Spleen (tissue), 11 donors: ENCODE data around the gene DPF3. TPM values are rescaled to one million over a fixed set of nuclear protein-coding genes. Genes with fewer than 3 reads are reported as not detected.

ENCODE experiments used
- DNase-seq: peaks from one replicate; pipeline ENCODE4 v3.0.0-alpha.2; 2020
- H3K27ac ChIP-seq, 8 donors: fragments of 200-600 bp; sonication (generic) in 7 of 8; 1 replicate in 4 of 8; 2 replicates in 4 of 8; pipeline versions ENCODE4 v1.5.0 to v1.8.0; 2016 to 2021; ENCODE audit warnings: inconsistent platforms in 4 of 8, mild to moderate bottlenecking in 4 of 8, moderate library complexity in 1 of 8
- H3K27me3 ChIP-seq, 7 donors: fragments of 200-600 bp; sonication (generic) in 6 of 7; replicated peaks in 1 of 7; 1 replicate in 4 of 7; 2 replicates in 3 of 7; pipeline versions ENCODE4 v1.5.0 to v1.8.0; 2016 to 2021; ENCODE audit warnings: inconsistent platforms in 3 of 7, mild to moderate bottlenecking in 1 of 7
- H3K36me3 ChIP-seq, 6 donors: fragments of 200-600 bp; sonication (generic) in 5 of 6; 1 replicate in 4 of 6; 2 replicates in 2 of 6; pipeline versions ENCODE4 v1.5.0 to v1.8.0; 2016 to 2021; ENCODE audit warnings: inconsistent platforms in 2 of 6
- H3K4me1 ChIP-seq, 6 donors: fragments of 200-600 bp; sonication (generic) in 5 of 6; 1 replicate in 3 of 6; 2 replicates in 3 of 6; pipeline versions ENCODE4 v1.5.0 to v1.8.0; 2016 to 2021; ENCODE audit warnings: inconsistent platforms in 3 of 6
- H3K4me3 ChIP-seq, 8 donors: fragments of 200-600 bp; sonication (generic) in 7 of 8; 1 replicate in 4 of 8; 2 replicates in 4 of 8; pipeline versions ENCODE4 v1.5.0 to v1.8.0; 2016 to 2021; ENCODE audit warnings: inconsistent platforms in 4 of 8, mild to moderate bottlenecking in 4 of 8, moderate library complexity in 2 of 8
- H3K9me3 ChIP-seq, 8 donors: fragments of 200-600 bp; sonication (generic) in 7 of 8; 1 replicate in 4 of 8; 2 replicates in 4 of 8; pipeline versions ENCODE4 v1.5.0 to v1.8.0; 2016 to 2021; ENCODE audit warnings: inconsistent platforms in 4 of 8
- POLR2A ChIP-seq, 3 donors: fragments of 450-650 bp; IDR thresholded peaks; one replicate each; pipeline ENCODE4 v1.5.1; 2017; ENCODE audit warnings: antibody characterized with exemption in 3 of 3, mild to moderate bottlenecking in 1 of 3
- POLR2AphosphoS5 ChIP-seq, 3 donors: sonication (generic); formaldehyde crosslinking; IDR thresholded peaks; one replicate each; pipeline ENCODE4 v1.5.1; 2017; ENCODE audit warnings: antibody characterized with exemption in 3 of 3
- WGBS, 5 donors: extraction: QIAGEN DNeasy Blood & Tissue Kit in 3 of 5; methylation state at CpG; one replicate each; pipeline versions ENCODE4 v1.1.5 to v1.1.7; 2013 to 2018; 5-methylcytosine and 5-hydroxymethylcytosine counted together
- intact Hi-C: fragments of 100-400 bp; cut with DNase I; formaldehyde crosslinking; loops from one replicate; pipeline ENCODE4 v1.15.0; 2023; ENCODE audit warnings: low total_unique reads
- polyA plus RNA-seq, 3 donors: library from polyadenylated mRNA; stranded (reverse); fragments of 200-250 nt; gene quantifications; one replicate each; pipeline ENCODE4 v1.2.1, GENCODE V29; 2013
- total RNA-seq, 7 donors: library from RNA; depleted of rRNA in 3 of 7; stranded (reverse); fragments of >200 nt in 3 of 7; fragmentation: NEBNext Ultra II Directional in 4 of 7; extraction: Animal tissue kit (Norgen Biotek cat#: 25700) in 4 of 7; gene quantifications; one replicate each; pipeline versions ENCODE4 v1.1.0 to v1.2.1, GENCODE V29; 2016 to 2021
- TF ChIP-seq, protein P1 (sequence below), 11 experiments: fragments of 200-600 bp in 7 of 11; fragments of 450-650 bp in 4 of 11; sonication (generic) in 4 of 11; IDR thresholded peaks in 8 of 11; conservative IDR thresholded peaks in 3 of 11; 1 replicate in 7 of 11; 2 replicates in 4 of 11; pipeline versions ENCODE4 v1.4.0 to v1.8.0; 2016 to 2021; ENCODE audit warnings: antibody characterized with exemption in 11 of 11, inconsistent platforms in 4 of 11, mild to moderate bottlenecking in 1 of 11
- donor health status: healthy with polysubstance abuse.
- donor health status: DM: no; HTN: no; CAD: no; lungs with moderate emphysema.
- donor health status: DM: no; HTN: no; CAD: no.
- donor health status: Bipolar disorder and iron deficiency.
- donor health status: healthy.
- donor health status: DM: no; HTN: no; CAD: no.
- donor health status: DM: yes; HTN: yes; CAD: no.

Gene DPF3
- total and polyA plus RNA-seq, 10 donors, result 0.76 to 8.9 (median 3.0) TPM

DNA sequence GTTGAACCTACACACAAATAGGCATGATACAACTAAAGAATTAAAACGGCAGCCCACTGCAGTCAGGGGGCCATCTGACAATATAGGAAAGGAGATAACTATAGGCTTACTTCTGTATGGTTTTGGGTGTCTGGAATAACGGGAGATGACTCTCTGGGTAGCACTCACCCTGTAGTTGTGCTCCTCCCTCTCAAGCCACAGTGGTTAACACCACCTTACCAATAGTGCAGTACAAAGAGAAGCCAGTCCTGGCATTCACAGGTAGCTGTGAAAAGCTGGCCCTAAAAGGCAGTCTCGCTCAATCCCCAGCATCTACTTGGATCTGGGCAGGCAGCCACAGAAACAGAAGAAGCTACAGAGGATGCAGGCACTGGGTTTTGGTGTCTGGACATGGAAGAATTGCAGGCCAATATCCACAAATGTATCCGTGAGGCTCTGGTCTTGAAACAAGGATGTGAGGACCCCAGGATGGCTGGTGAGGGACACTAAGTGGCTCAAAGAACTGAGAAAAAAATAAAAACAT lies 93.0 kb downstream of the DPF3 start:
- H3K9me3 ChIP-seq, result no peaks in the 10 kb centered on the region
- intact Hi-C loops, result no loop called here
- H3K36me3 ChIP-seq, result no peaks in the 10 kb centered on the region
- H3K4me1 ChIP-seq, result no peaks in the 10 kb centered on the region
- no peak for DNase-seq
- no peaks in the 10 kb centered on the region for H3K27me3 ChIP-seq
- WGBS, 5 donors, result 77 to 84% (median 80%) methylated on average over 4 of the region's 4 CpGs
- no peak for TF ChIP-seq POLR2AphosphoS5 (IDR thresholded peaks at IDR 0.05)
- no peak for TF ChIP-seq POLR2A (IDR thresholded peaks at IDR 0.05)
- TF ChIP-seq, protein P1, sequence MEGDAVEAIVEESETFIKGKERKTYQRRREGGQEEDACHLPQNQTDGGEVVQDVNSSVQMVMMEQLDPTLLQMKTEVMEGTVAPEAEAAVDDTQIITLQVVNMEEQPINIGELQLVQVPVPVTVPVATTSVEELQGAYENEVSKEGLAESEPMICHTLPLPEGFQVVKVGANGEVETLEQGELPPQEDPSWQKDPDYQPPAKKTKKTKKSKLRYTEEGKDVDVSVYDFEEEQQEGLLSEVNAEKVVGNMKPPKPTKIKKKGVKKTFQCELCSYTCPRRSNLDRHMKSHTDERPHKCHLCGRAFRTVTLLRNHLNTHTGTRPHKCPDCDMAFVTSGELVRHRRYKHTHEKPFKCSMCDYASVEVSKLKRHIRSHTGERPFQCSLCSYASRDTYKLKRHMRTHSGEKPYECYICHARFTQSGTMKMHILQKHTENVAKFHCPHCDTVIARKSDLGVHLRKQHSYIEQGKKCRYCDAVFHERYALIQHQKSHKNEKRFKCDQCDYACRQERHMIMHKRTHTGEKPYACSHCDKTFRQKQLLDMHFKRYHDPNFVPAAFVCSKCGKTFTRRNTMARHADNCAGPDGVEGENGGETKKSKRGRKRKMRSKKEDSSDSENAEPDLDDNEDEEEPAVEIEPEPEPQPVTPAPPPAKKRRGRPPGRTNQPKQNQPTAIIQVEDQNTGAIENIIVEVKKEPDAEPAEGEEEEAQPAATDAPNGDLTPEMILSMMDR (IDR thresholded peaks at IDR 0.05 in 8 of 11, conservative IDR thresholded peaks at IDR 0.05 in 3 of 11), result no peak
- no peak overlapping the region for H3K27ac ChIP-seq
- no peak overlapping the region for H3K4me3 ChIP-seq

GRCh38 chr14:72800296-72800695 lies 93.6 kb downstream of the DPF3 start:
- Histone ChIP-seq H3K4me3 (no peak overlapping the region), H3K9me3 (no peaks in the 10 kb centered on the region), H3K27me3 (no peaks in the 10 kb centered on the region), H3K27ac (no peak overlapping the region), H3K4me1 (no peaks in the 10 kb centered on the region), H3K36me3 (no peaks in the 10 kb centered on the region)
- TF ChIP-seq POLR2AphosphoS5 (IDR thresholded peaks at IDR 0.05), result no peak
- TF ChIP-seq, protein P1 (IDR thresholded peaks at IDR 0.05 in 8 of 11, conservative IDR thresholded peaks at IDR 0.05 in 3 of 11), result no peak
- no peak for TF ChIP-seq POLR2A (IDR thresholded peaks at IDR 0.05)
- no peak for DNase-seq
- 81 to 95% (median 90%) methylated on average over 2 of the region's 2 CpGs for WGBS, 5 donors
- intact Hi-C loops, result no loop called here

- Histone ChIP-seq H3K4me1 (peaks cover 0 to 13% (median 3%) of the 10 kb centered on the region in 6 donors), H3K9me3 (no peaks in the 10 kb centered on the region), H3K4me3 (no peak overlapping the region), H3K27me3 (no peaks in the 10 kb centered on the region), H3K27ac (no peak overlapping the region), H3K36me3 (no peaks in the 10 kb centered on the region)
- intact Hi-C loops, result no loop called here
- no peak for DNase-seq
- TF ChIP-seq POLR2A (IDR thresholded peaks at IDR 0.05) (no peak), POLR2AphosphoS5 (IDR thresholded peaks at IDR 0.05) (no peak)
- TF ChIP-seq, protein P1 (IDR thresholded peaks at IDR 0.05 in 8 of 11, conservative IDR thresholded peaks at IDR 0.05 in 3 of 11), result no peak
- WGBS, 5 donors, result 90 to 94% (median 94%) methylated on average over 6 of the region's 6 CpGs
These were observed 97.0 kb downstream of the DPF3 start for GRCh38 chr14:72796935-72797334.

- Histone ChIP-seq H3K27ac (no peak overlapping the region), H3K36me3 (no peaks in the 10 kb centered on the region), H3K4me3 (no peak overlapping the region), H3K9me3 (no peaks in the 10 kb centered on the region), H3K27me3 (no peaks in the 10 kb centered on the region), H3K4me1 (peaks cover 0 to 32% (median 11%) of the 10 kb centered on the region in 6 donors)
- WGBS, 5 donors, result 79 to 91% (median 86%) methylated on average over 7 of the region's 7 CpGs
- TF ChIP-seq POLR2A (IDR thresholded peaks at IDR 0.05) (no peak), POLR2AphosphoS5 (IDR thresholded peaks at IDR 0.05) (no peak)
- TF ChIP-seq, protein P1 (IDR thresholded peaks at IDR 0.05 in 8 of 11, conservative IDR thresholded peaks at IDR 0.05 in 3 of 11), result no peak
- DNase-seq, result no peak
- intact Hi-C loops, result no loop called here
These were observed 100.6 kb downstream of the DPF3 start for GRCh38 chr14:72793156-72793939.
